HEK293 (cell line): Measurements from ENCODE around the gene LYZL6.
A peak's percentile ranks its signal among the peaks of the same experiment; 100 is the strongest.

Experiments used
- BCL11B ChIP-seq: fragments of 450-650 bp; formaldehyde crosslinking; IDR thresholded peaks from 2 replicates; pipeline ENCODE4 v1.5.1; 2016; ENCODE audit warnings: low read depth, missing biosample characterization, missing genetic modification characterization
- GLIS2 ChIP-seq: fragments of 450-650 bp; formaldehyde crosslinking; IDR thresholded peaks from 2 replicates; pipeline ENCODE4 v1.5.1; 2016; ENCODE audit warnings: missing biosample characterization, missing genetic modification characterization
- HOXA7 ChIP-seq: sonication (generic); formaldehyde crosslinking; IDR thresholded peaks from 2 replicates; pipeline ENCODE4 v1.8.1; 2022; ENCODE audit warnings: missing genetic modification reagents, borderline replicate concordance
- IKZF3 ChIP-seq: fragments of 450-650 bp; IDR thresholded peaks from 2 replicates; pipeline ENCODE4 v1.5.0; 2018; ENCODE audit warnings: missing biosample characterization, mild to moderate bottlenecking, missing genetic modification characterization, moderate library complexity
- KLF10 ChIP-seq: fragments of 450-650 bp; IDR thresholded peaks from 2 replicates; pipeline ENCODE4 v1.5.1; 2018; ENCODE audit warnings: missing biosample characterization, mild to moderate bottlenecking, missing genetic modification characterization
- PRDM1 ChIP-seq: fragments of 450-650 bp; formaldehyde crosslinking; IDR thresholded peaks from 2 replicates; pipeline ENCODE4; 2016; ENCODE audit warnings: missing biosample characterization, missing genetic modification characterization
- REPIN1 ChIP-seq: fragments of 450-650 bp; formaldehyde crosslinking; IDR thresholded peaks from 2 replicates; pipeline ENCODE4 v1.5.1; 2017; ENCODE audit warnings: missing biosample characterization, missing genetic modification characterization, low read depth
- SCRT1 ChIP-seq: fragments of 450-650 bp; formaldehyde crosslinking; IDR thresholded peaks from 2 replicates; pipeline ENCODE4 v1.5.1; 2016; ENCODE audit warnings: missing biosample characterization, missing genetic modification characterization, borderline replicate concordance
- SETDB1 ChIP-seq: IDR thresholded peaks from one replicate; pipeline ENCODE4 v1.6.1; 2017; ENCODE audit warnings: mild to moderate bottlenecking, low read length, moderate library complexity, mixed read lengths; ENCODE audit not compliant: insufficient read length
- SP2 ChIP-seq: fragments of 450-650 bp; formaldehyde crosslinking; IDR thresholded peaks from 2 replicates; pipeline ENCODE4 v1.5.1; 2016; ENCODE audit warnings: missing biosample characterization, missing genetic modification characterization
- SP3 ChIP-seq: fragments of 450-650 bp; formaldehyde crosslinking; IDR thresholded peaks from 2 replicates; pipeline ENCODE4 v1.5.1; 2016; ENCODE audit warnings: missing biosample characterization, missing genetic modification characterization
- YY1 ChIP-seq: fragments of 450-650 bp; formaldehyde crosslinking; IDR thresholded peaks from 2 replicates; pipeline ENCODE4 v1.5.1; 2018; ENCODE audit warnings: missing biosample characterization, missing genetic modification characterization
- ZBTB1 ChIP-seq: fragments of 450-650 bp; formaldehyde crosslinking; IDR thresholded peaks from 2 replicates; pipeline ENCODE4 v1.5.1; 2016; ENCODE audit warnings: missing biosample characterization, missing genetic modification characterization
- ZBTB48 ChIP-seq: fragments of 450-650 bp; formaldehyde crosslinking; IDR thresholded peaks from 2 replicates; pipeline ENCODE4 v1.5.1; 2016; ENCODE audit warnings: missing biosample characterization, missing genetic modification characterization
- ZFHX2 ChIP-seq: fragments of 450-650 bp; formaldehyde crosslinking; conservative IDR thresholded peaks from 2 replicates; pipeline ENCODE4 v1.5.1; 2016; ENCODE audit warnings: missing biosample characterization, missing genetic modification characterization
- ZNF19 ChIP-seq: fragments of 450-650 bp; formaldehyde crosslinking; IDR thresholded peaks from 2 replicates; pipeline ENCODE4; 2016; ENCODE audit warnings: missing biosample characterization, missing genetic modification characterization, low read depth
- ZNF2 ChIP-seq: fragments of 450-650 bp; formaldehyde crosslinking; IDR thresholded peaks from 2 replicates; pipeline ENCODE4 v1.5.1; 2016; ENCODE audit warnings: missing biosample characterization, missing genetic modification characterization
- ZNF202 ChIP-seq: fragments of 450-650 bp; formaldehyde crosslinking; IDR thresholded peaks from 2 replicates; pipeline ENCODE4 v1.5.1; 2016; ENCODE audit warnings: missing biosample characterization, missing genetic modification characterization, borderline replicate concordance
- ZNF23 ChIP-seq: fragments of 450-650 bp; formaldehyde crosslinking; IDR thresholded peaks from 2 replicates; pipeline ENCODE4 v1.5.1; 2016; ENCODE audit warnings: missing biosample characterization, missing genetic modification characterization, borderline replicate concordance
- ZNF335 ChIP-seq: fragments of 450-650 bp; formaldehyde crosslinking; conservative IDR thresholded peaks from 2 replicates; pipeline ENCODE4 v1.5.1; 2016; ENCODE audit warnings: missing biosample characterization, missing genetic modification characterization
- ZNF341 ChIP-seq: fragments of 450-650 bp; formaldehyde crosslinking; IDR thresholded peaks from 2 replicates; pipeline ENCODE4; 2016; ENCODE audit warnings: low read depth, missing biosample characterization, missing genetic modification characterization
- ZNF366 ChIP-seq: fragments of 450-650 bp; formaldehyde crosslinking; conservative IDR thresholded peaks from 2 replicates; pipeline ENCODE4 v1.5.1; 2016; ENCODE audit warnings: missing biosample characterization, missing genetic modification characterization
- ZNF404 ChIP-seq: fragments of 450-650 bp; formaldehyde crosslinking; IDR thresholded peaks from 2 replicates; pipeline ENCODE4 v1.5.1; 2017; ENCODE audit warnings: missing biosample characterization, missing genetic modification characterization
- ZNF423 ChIP-seq: fragments of 450-650 bp; formaldehyde crosslinking; IDR thresholded peaks from 2 replicates; pipeline ENCODE4 v1.5.1; 2016; ENCODE audit warnings: missing biosample characterization, missing genetic modification characterization
- ZNF473 ChIP-seq: fragments of 450-650 bp; formaldehyde crosslinking; IDR thresholded peaks from 2 replicates; pipeline ENCODE4 v1.5.1; 2017; ENCODE audit warnings: missing biosample characterization, missing genetic modification characterization
- ZNF488 ChIP-seq: fragments of 450-650 bp; formaldehyde crosslinking; IDR thresholded peaks from 2 replicates; pipeline ENCODE4 v1.5.1; 2016; ENCODE audit warnings: missing biosample characterization, missing genetic modification characterization
- ZNF596 ChIP-seq: fragments of 450-650 bp; IDR thresholded peaks from 2 replicates; pipeline ENCODE4 v1.5.0; 2018; ENCODE audit warnings: missing biosample characterization, mild to moderate bottlenecking, missing genetic modification characterization, moderate library complexity
- ZNF692 ChIP-seq: fragments of 450-650 bp; formaldehyde crosslinking; IDR thresholded peaks from 2 replicates; pipeline ENCODE4 v1.5.1; 2016; ENCODE audit warnings: missing biosample characterization, missing genetic modification characterization
- ZNF701 ChIP-seq: fragments of 450-650 bp; formaldehyde crosslinking; IDR thresholded peaks from 2 replicates; pipeline ENCODE4 v1.5.1; 2016; ENCODE audit warnings: missing biosample characterization, missing genetic modification characterization
- ZNF792 ChIP-seq: fragments of 450-650 bp; formaldehyde crosslinking; IDR thresholded peaks from 2 replicates; pipeline ENCODE4 v1.5.1; 2016; ENCODE audit warnings: missing biosample characterization, missing genetic modification characterization
- TF ChIP-seq, protein P1 (sequence below): fragments of 450-650 bp; formaldehyde crosslinking; IDR thresholded peaks from 2 replicates; pipeline ENCODE4 v1.5.1; 2017; ENCODE audit warnings: missing biosample characterization, missing genetic modification characterization
- TF ChIP-seq, protein P2 (sequence below): fragments of 450-650 bp; IDR thresholded peaks from 2 replicates; pipeline ENCODE4 v1.5.1; 2018; ENCODE audit warnings: missing biosample characterization, missing genetic modification characterization
- TF ChIP-seq, protein P3 (sequence below): fragments of 450-650 bp; formaldehyde crosslinking; IDR thresholded peaks from 2 replicates; pipeline ENCODE4 v1.5.1; 2016; ENCODE audit warnings: missing biosample characterization, missing genetic modification characterization

Gene LYZL6

GRCh38 chr17:35930211-35931065 lies 13.1 kb downstream of the LYZL6 start, which contains the start of gene RDM1 (continued):
- no peak for TF ChIP-seq PRDM1 (tag by site-specific recombination)
- TF ChIP-seq, protein P1, sequence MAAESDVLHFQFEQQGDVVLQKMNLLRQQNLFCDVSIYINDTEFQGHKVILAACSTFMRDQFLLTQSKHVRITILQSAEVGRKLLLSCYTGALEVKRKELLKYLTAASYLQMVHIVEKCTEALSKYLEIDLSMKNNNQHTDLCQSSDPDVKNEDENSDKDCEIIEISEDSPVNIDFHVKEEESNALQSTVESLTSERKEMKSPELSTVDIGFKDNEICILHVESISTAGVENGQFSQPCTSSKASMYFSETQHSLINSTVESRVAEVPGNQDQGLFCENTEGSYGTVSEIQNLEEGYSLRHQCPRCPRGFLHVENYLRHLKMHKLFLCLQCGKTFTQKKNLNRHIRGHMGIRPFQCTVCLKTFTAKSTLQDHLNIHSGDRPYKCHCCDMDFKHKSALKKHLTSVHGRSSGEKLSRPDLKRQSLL (tag by site-specific recombination), result no peak
- peak; percentile 44; the same call in 1 of the 2 replicates for TF ChIP-seq ZNF335 (tag by site-specific recombination)
- no peak for TF ChIP-seq ZNF404 (tag by site-specific recombination)
- TF ChIP-seq IKZF3, result no peak
- TF ChIP-seq ZNF701 (tag by site-specific recombination), result no peak
- TF ChIP-seq ZNF692 (tag by site-specific recombination), result no peak
- no peak for TF ChIP-seq ZNF202 (tag by site-specific recombination)
- TF ChIP-seq, protein P2, sequence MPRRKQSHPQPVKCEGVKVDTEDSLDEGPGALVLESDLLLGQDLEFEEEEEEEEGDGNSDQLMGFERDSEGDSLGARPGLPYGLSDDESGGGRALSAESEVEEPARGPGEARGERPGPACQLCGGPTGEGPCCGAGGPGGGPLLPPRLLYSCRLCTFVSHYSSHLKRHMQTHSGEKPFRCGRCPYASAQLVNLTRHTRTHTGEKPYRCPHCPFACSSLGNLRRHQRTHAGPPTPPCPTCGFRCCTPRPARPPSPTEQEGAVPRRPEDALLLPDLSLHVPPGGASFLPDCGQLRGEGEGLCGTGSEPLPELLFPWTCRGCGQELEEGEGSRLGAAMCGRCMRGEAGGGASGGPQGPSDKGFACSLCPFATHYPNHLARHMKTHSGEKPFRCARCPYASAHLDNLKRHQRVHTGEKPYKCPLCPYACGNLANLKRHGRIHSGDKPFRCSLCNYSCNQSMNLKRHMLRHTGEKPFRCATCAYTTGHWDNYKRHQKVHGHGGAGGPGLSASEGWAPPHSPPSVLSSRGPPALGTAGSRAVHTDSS (tag by site-specific recombination), result no peak
- peak; percentile 85 for TF ChIP-seq SP3 (tag by site-specific recombination)
- no peak for TF ChIP-seq HOXA7 (CRISPR knock-in tag)
- TF ChIP-seq, protein P3, sequence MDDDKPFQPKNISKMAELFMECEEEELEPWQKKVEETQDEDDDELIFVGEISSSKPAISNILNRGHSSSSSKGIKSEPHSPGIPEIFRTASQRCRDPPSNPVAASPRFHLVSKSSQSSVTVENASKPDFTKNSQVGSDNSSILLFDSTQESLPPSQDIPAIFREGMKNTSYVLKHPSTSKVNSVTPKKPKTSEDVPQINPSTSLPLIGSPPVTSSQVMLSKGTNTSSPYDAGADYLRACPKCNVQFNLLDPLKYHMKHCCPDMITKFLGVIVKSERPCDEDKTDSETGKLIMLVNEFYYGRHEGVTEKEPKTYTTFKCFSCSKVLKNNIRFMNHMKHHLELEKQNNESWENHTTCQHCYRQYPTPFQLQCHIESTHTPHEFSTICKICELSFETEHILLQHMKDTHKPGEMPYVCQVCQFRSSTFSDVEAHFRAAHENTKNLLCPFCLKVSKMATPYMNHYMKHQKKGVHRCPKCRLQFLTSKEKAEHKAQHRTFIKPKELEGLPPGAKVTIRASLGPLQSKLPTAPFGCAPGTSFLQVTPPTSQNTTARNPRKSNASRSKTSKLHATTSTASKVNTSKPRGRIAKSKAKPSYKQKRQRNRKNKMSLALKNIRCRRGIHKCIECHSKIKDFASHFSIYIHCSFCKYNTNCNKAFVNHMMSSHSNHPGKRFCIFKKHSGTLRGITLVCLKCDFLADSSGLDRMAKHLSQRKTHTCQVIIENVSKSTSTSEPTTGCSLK (tag by site-specific recombination), result no peak
- peak; percentile 30; the same call in 1 of the 2 replicates for TF ChIP-seq ZNF341
- no peak for TF ChIP-seq ZBTB1 (tag by site-specific recombination)
- no peak for TF ChIP-seq BCL11B (tag by site-specific recombination)
- peak; percentile 98 for TF ChIP-seq ZBTB48 (tag by site-specific recombination)
- TF ChIP-seq ZNF19 (tag by site-specific recombination), result no peak
- no peak for TF ChIP-seq ZNF2
- TF ChIP-seq SCRT1 (tag by site-specific recombination), result peak; percentile 70; the same call in 1 of the 2 replicates
- TF ChIP-seq KLF10 (tag by site-specific recombination), result peak; percentile 76; the same call in 1 of the 2 replicates
- TF ChIP-seq ZNF366 (tag by site-specific recombination), result peak; percentile 63
- peak; percentile 72 for TF ChIP-seq ZFHX2 (tag by site-specific recombination)
- TF ChIP-seq SETDB1, result peak; percentile 26
- TF ChIP-seq ZNF23 (tag by site-specific recombination), result no peak
- TF ChIP-seq ZNF792 (tag by site-specific recombination), result no peak
- TF ChIP-seq SP2 (tag by site-specific recombination), result peak; percentile 89
- TF ChIP-seq ZNF423 (tag by site-specific recombination), result no peak
- no peak for TF ChIP-seq GLIS2 (tag by site-specific recombination)
- no peak for TF ChIP-seq ZNF473 (tag by site-specific recombination)
- TF ChIP-seq ZNF596 (tag by site-specific recombination), result no peak
- TF ChIP-seq YY1 (tag by site-specific recombination), result no peak
- TF ChIP-seq ZNF488 (tag by site-specific recombination), result no peak
- TF ChIP-seq REPIN1 (tag by site-specific recombination), result no peak
